Measurements from ENCODE around the gene TSPAN14. TPM values are rescaled to one million over a fixed set of nuclear protein-coding genes. Genes with fewer than 3 reads are reported as not detected.

TSPAN14 gene
- total and polyA plus RNA-seq, 2 of the 13 experiments (the other 11 are each of a cell fraction or from before 2014, with no cell fraction given) = 24.1 to 80.6 TPM

DNA sequence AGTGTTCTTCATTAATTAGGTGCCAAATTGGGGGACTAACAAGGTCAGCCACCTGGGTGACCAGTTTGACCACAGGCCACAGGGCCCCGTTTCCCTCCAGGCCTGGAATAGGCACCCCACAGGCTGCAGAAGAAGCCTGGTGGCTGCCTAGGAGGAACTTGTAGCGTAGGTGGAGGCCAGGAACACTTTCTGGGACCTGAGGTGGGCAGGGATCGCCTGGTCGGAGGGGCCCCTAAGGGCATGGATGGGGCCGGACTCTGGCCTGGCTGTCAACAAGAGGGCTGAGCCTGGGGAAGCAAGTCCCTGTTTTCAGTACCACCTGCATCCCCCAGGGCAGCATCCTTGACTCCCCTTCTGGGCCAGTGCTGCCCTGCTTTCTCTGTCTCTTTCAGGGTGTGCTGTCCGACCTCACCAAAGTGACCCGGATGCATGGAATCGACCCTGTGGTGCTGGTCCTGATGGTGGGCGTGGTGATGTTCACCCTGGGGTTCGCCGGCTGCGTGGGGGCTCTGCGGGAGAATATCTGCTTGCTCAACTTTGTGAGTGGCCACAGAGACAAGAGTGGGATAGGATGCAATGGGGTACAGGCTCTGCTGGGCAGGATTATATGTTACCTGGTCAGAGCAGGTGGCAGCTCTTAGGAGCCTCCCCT is 52.9 kb downstream of the TSPAN14 start:
- in situ Hi-C loops (cut with HindIII; ENCODE audit: extremely low pct_ligation_motif_present, low pct_unique_long_range_greater_than_20kb) = loop anchor here (5.0 to 25.0 kb wide), 2 partner anchors 120 to 245 kb away; no protein-coding TSS in a partner anchor
- peak overlapping the region in 1 of 3 experiments; percentile 14; a peak in 1 of 6 replicates for H3K4me3 ChIP-seq (replicated peaks in 1 of 3; ENCODE audit: insufficient read depth in 1 of 3, low read depth in 2 of 3, low read length in 3 of 3)

More for the DNA sequence above, 52.9 kb downstream of the TSPAN14 start:
- WGBS (ENCODE audit: low lambda C conversion rate) = 49% methylated on average over 4 of the region's 13 CpGs
- H3K9me3 ChIP-seq (ENCODE audit: low read length) = no peaks in the 10 kb centered on the region
- no peak for TF ChIP-seq ZNF253 (CRISPR knock-in tag; IDR thresholded peaks at IDR 0.05; ENCODE audit: borderline replicate concordance)
- TF ChIP-seq ZNF687 (CRISPR knock-in tag; IDR thresholded peaks at IDR 0.05) = peak; percentile 55
- no peak for TF ChIP-seq ZEB1 (IDR thresholded peaks at IDR 0.05; ENCODE audit: insufficient replicate concordance, low read depth)
- peak; percentile 42; the same call in 1 of the 2 replicates for TF ChIP-seq RXRA (CRISPR knock-in tag; IDR thresholded peaks at IDR 0.05)
- peak; percentile 38; the same call in 1 of the 2 replicates for TF ChIP-seq ZBTB7B (CRISPR knock-in tag; IDR thresholded peaks at IDR 0.05)
- TF ChIP-seq FOXA1 (IDR thresholded peaks at IDR 0.05) = no peak
- TF ChIP-seq FOXA1 (CRISPR knock-in tag; IDR thresholded peaks at IDR 0.05) = peak; percentile 54; the same call in 1 of the 2 replicates
- 0 out of 2 replicates have a peak, but pooled peaks have one; percentile 22 for TF ChIP-seq ZNF280B (CRISPR knock-in tag; IDR thresholded peaks at IDR 0.05; ENCODE audit: borderline replicate concordance)
- no peak for TF ChIP-seq HNF4G (IDR thresholded peaks at IDR 0.05; ENCODE audit: borderline replicate concordance, low read depth, low read length)
- no peak for TF ChIP-seq HNF4G (CRISPR knock-in tag; IDR thresholded peaks at IDR 0.05; ENCODE audit: borderline replicate concordance, low read depth)
- peak; percentile 54 for TF ChIP-seq AGO2 (optimal IDR thresholded peaks at IDR 0.05; ENCODE audit: low read depth, low read length)
- DNase-seq (ENCODE audit: low spot score) (no peak), ATAC-seq (peak; percentile 11), FAIRE-seq (no peak)
- H2AFZ ChIP-seq (ENCODE audit: low read length) = no peak overlapping the region
- H3K4me1 ChIP-seq (ENCODE audit: insufficient read depth, low read length) = peaks cover 57% of the 10 kb centered on the region
- peak overlapping the region; percentile 37 for H3K4me2 ChIP-seq (ENCODE audit: low read depth, low read length)
- BruUV-seq (replicated peaks) = no TSS peak
- H4K20me1 ChIP-seq (ENCODE audit: insufficient read depth, low read length) = peaks cover 10% of the 10 kb centered on the region; the same call in 1 of the 2 replicates
- peak overlapping the region; percentile 54 for H3K27ac ChIP-seq (ENCODE audit: extremely low read length, insufficient read depth, low read length)
- peaks cover 22 to 42% of the 10 kb centered on the region in 2 experiments for H3K36me3 ChIP-seq (replicated peaks in 1 of 2; ENCODE audit: control insufficient read depth in 1 of 2, insufficient read depth in 2 of 2, low read length in 2 of 2)
- peak overlapping the region; percentile 30 for H3K9ac ChIP-seq (ENCODE audit: insufficient read depth, low read depth, low read length)
- ChIA-PET POLR2A (interaction anchor here (0.8 to 3.9 kb wide), 4 partner anchors 14 to 100 kb away, joined by 3 to 58 read pairs (median 24); partner anchors contain the start of gene PRXL2A), CTCF (ENCODE audit: low intra/inter-chr PET ratio, low total read pairs) (interaction anchor here (3.2 kb wide), 1 partner anchor 62 kb away, joined by 65 read pairs; no protein-coding TSS in a partner anchor)
- no peaks in the 10 kb centered on the region for H3K27me3 ChIP-seq (ENCODE audit: control insufficient read depth in 1 of 2, insufficient read depth in 2 of 2, low read length in 2 of 2)
- intact Hi-C loops (cut with micrococcal nuclease; ENCODE audit: unreplicated experiment) = loop anchor here (1.0 kb wide), 1 partner anchor 63 kb away; no protein-coding TSS in a partner anchor
- H3K79me2 ChIP-seq (ENCODE audit: insufficient read depth, low read length) = peaks cover 37% of the 10 kb centered on the region
